GM23248 (cell line): Measurements from ENCODE around the gene ZNF646. TPM values are rescaled to one million over a fixed set of nuclear protein-coding genes. Genes with fewer than 3 reads are reported as not detected.
A peak's percentile ranks its signal among the peaks of the same experiment; 100 is the strongest.

Source experiments
- DNase-seq: peaks from one replicate; pipeline ENCODE4 v3.0.0-alpha.2; 2015
- H2AFZ ChIP-seq: fragments of 200-600 bp; sonication (generic); 2 replicates; pipeline ENCODE4 v1.6.1; 2016; ENCODE audit warnings: antibody characterized with exemption
- H3F3A ChIP-seq: fragments of 200-600 bp; sonication (generic); 2 replicates; pipeline ENCODE4 v1.6.1; 2016; ENCODE audit warnings: mild to moderate bottlenecking, antibody characterized with exemption, mixed run types; ENCODE audit not compliant: insufficient read depth
- H3K27ac ChIP-seq: fragments of 200-600 bp; sonication (generic); 2 replicates; pipeline ENCODE4 v1.5.1; 2016; ENCODE audit warnings: mild to moderate bottlenecking
- H3K27me3 ChIP-seq: fragments of 200-600 bp; sonication (generic); replicated peaks from 2 replicates; pipeline ENCODE4 v1.6.1; 2016; ENCODE audit warnings: mild to moderate bottlenecking; ENCODE audit not compliant: insufficient read depth
- H3K36me3 ChIP-seq: fragments of 200-600 bp; sonication (generic); 2 replicates; pipeline ENCODE4 v1.6.1; 2016; ENCODE audit warnings: low read depth, mild to moderate bottlenecking
- H3K4me1 ChIP-seq: fragments of 200-600 bp; sonication (generic); 2 replicates; pipeline ENCODE4 v1.6.1; 2016; ENCODE audit warnings: mild to moderate bottlenecking; ENCODE audit not compliant: insufficient read depth
- H3K4me2 ChIP-seq: fragments of 200-600 bp; sonication (generic); one replicate; pipeline ENCODE4 v1.6.1; 2016; ENCODE audit warnings: mild to moderate bottlenecking; ENCODE audit not compliant: unreplicated experiment
- H3K4me3 ChIP-seq: fragments of 200-600 bp; sonication (generic); 2 replicates; pipeline ENCODE4 v1.5.1; 2016; ENCODE audit warnings: mild to moderate bottlenecking
- H3K79me2 ChIP-seq: fragments of 200-600 bp; sonication (generic); 2 replicates; pipeline ENCODE4 v1.6.1; 2016; ENCODE audit warnings: mild to moderate bottlenecking; ENCODE audit not compliant: insufficient read depth
- H3K9ac ChIP-seq: fragments of 200-600 bp; sonication (generic); 2 replicates; pipeline ENCODE4 v1.6.1; 2016; ENCODE audit warnings: mild to moderate bottlenecking
- H3K9me2 ChIP-seq: fragments of 200-600 bp; sonication (generic); 2 replicates; pipeline ENCODE4 v1.6.1; 2016; ENCODE audit warnings: mixed run types, mild to moderate bottlenecking, moderate library complexity; ENCODE audit not compliant: insufficient read depth
- H3K9me3 ChIP-seq: fragments of 200-600 bp; sonication (generic); one replicate; pipeline ENCODE4 v1.6.1; 2017; ENCODE audit warnings: low read depth
- H4K20me1 ChIP-seq: fragments of 200-600 bp; sonication (generic); 2 replicates; pipeline ENCODE4 v1.6.0; 2016; ENCODE audit not compliant: insufficient read depth
- EZH2 ChIP-seq: fragments of 200-600 bp; sonication (generic); IDR thresholded peaks from 2 replicates; pipeline ENCODE4 v1.6.1; 2018; ENCODE audit warnings: antibody characterized with exemption, mild to moderate bottlenecking; ENCODE audit not compliant: insufficient read depth, poor library complexity, severe bottlenecking
- EZH2phosphoT487 ChIP-seq: fragments of 200-600 bp; sonication (generic); IDR thresholded peaks from 2 replicates; pipeline ENCODE4 v1.6.1; 2018; ENCODE audit warnings: antibody characterized with exemption, moderate library complexity, mild to moderate bottlenecking, low read depth; ENCODE audit not compliant: insufficient read depth
- WGBS, 2 experiments: methylation state at CpG; one replicate each; pipeline ENCODE4 v1.1.6; 2015 to 2017; ENCODE audit warnings: low lambda C conversion rate in 2 of 2, low coverage in 1 of 2; ENCODE audit errors: missing lambda C conversion rate in 2 of 2; 5-methylcytosine and 5-hydroxymethylcytosine counted together
- in situ Hi-C: fragments of 300-500 bp; cut with MboI; formaldehyde crosslinking; loops from 2 replicates; pipeline ENCODE4 v1.15.0; 2020
- polyA plus RNA-seq: library from polyadenylated mRNA; unstranded; fragments of >200 nt; fragmentation: Nextera tagmentation; extraction: Ambion mirVana; gene quantifications from 2 replicates; pipeline ENCODE4 v1.2.1, GENCODE V29; 2016
- total RNA-seq: library from RNA; depleted of rRNA; stranded (reverse); fragments of >200 nt; shearing (Covaris generic); gene quantifications from 2 replicates; pipeline ENCODE4 v1.2.3, GENCODE V29; 2014

The ZNF646 gene
- total and polyA plus RNA-seq, 2 experiments from 2014 or later, result 3.5 to 10.6 TPM

DNA sequence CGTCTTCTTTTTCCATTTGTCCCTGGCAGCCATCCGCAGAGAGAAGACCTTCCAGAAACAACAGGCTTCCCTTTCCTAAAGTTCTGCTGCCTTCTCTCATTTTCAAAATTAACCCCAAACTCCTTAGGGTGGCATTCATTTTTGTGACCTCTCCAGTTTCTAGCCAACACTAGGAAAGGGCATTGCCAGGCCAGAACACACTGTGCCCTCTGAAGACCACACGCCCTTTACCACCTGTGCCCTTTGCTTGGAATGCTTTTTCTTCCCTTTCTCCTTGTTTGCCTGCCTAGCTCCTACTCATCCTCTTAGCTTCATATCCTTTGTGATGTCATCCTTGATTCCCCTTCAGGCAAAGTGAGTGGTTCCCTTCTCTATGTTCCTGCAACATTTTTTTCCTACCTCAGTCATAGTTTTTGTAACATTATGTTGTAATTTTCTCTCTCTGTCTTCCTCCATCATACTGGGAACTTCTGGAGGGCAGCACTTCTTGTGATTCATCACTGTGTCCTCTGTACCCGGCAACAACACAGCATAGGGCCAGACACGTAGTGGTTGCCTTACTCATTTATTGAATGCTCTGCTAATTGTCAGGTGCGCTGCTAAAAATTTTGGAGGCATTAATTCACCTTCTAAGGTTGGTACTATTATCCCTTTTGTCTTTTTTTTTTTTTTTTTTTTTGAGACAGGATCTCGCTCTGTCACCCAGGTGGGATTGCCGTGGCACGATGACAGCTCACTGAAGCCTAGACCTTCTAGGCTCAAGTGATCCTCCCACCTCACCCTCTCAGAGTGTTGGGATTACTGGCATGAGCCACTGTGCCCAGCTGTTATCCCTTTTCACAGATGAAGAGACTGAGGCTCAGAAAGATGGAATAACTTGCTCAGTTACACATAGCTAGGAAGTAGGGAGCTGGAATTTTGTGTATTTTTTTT, 44.3 kb downstream of the ZNF646 start:
- in situ Hi-C loops, result no loop called here
- no peak for TF ChIP-seq EZH2phosphoT487
- TF ChIP-seq EZH2, result no peak
- H3K9me2 ChIP-seq, result no peaks in the 10 kb centered on the region
- H3K36me3 ChIP-seq, result peaks cover 22% of the 10 kb centered on the region
- peaks cover 29% of the 10 kb centered on the region for H3F3A ChIP-seq
- peak overlapping the region; percentile 39 for H2AFZ ChIP-seq
- H3K4me1 ChIP-seq, result peaks cover 13% of the 10 kb centered on the region
- H3K27ac ChIP-seq, result peak overlapping the region; percentile 99
- H3K4me2 ChIP-seq, result peak overlapping the region; percentile 93
- peak; percentile 94 for DNase-seq
- H3K79me2 ChIP-seq, result peaks cover 21% of the 10 kb centered on the region
- no peaks in the 10 kb centered on the region for H3K9me3 ChIP-seq
- WGBS, 2 experiments, result 43 to 44% methylated on average over 9 of the region's 9 CpGs
- H3K4me3 ChIP-seq, result peak overlapping the region; percentile 77
- no peaks in the 10 kb centered on the region for H3K27me3 ChIP-seq
- H3K9ac ChIP-seq, result peak overlapping the region; percentile 94
- no peaks in the 10 kb centered on the region for H4K20me1 ChIP-seq

DNA sequence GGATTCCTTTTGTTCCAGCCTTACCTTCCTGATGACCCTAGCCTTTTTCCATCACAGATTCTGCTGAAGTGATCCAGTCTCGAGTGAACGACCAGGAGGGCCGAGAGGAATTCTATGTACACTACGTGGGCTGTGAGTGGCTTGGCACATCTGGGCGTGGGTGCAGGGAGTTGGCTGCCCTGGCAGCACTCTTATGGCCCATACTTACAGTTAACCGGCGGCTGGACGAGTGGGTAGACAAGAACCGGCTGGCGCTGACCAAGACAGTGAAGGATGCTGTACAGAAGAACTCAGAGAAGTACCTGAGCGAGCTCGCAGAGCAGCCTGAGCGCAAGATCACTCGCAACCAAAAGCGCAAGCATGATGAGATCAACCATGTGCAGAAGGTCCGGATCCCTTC, 45.9 kb downstream of the ZNF646 start:
- peaks cover 30% of the 10 kb centered on the region for H3K36me3 ChIP-seq
- DNase-seq, result no peak
- no peak overlapping the region for H3K4me2 ChIP-seq
- H2AFZ ChIP-seq, result no peak overlapping the region
- no peaks in the 10 kb centered on the region for H3K9me3 ChIP-seq
- peaks cover 21% of the 10 kb centered on the region for H3K79me2 ChIP-seq
- no peak overlapping the region for H3K9ac ChIP-seq
- H4K20me1 ChIP-seq, result no peaks in the 10 kb centered on the region
- peaks cover 24% of the 10 kb centered on the region for H3F3A ChIP-seq
- no peak overlapping the region for H3K4me3 ChIP-seq
- TF ChIP-seq EZH2 (no peak), EZH2phosphoT487 (no peak)
- no peaks in the 10 kb centered on the region for H3K9me2 ChIP-seq
- WGBS, 2 experiments, result 85 to 92% methylated on average over 15 to 16 of the region's 16 CpGs
- in situ Hi-C loops, result no loop called here
- H3K27ac ChIP-seq, result 0 out of 2 replicates have a peak overlapping the region, but pooled peaks have one; percentile 99
- H3K4me1 ChIP-seq, result peaks cover 13% of the 10 kb centered on the region
- no peaks in the 10 kb centered on the region for H3K27me3 ChIP-seq

DNA sequence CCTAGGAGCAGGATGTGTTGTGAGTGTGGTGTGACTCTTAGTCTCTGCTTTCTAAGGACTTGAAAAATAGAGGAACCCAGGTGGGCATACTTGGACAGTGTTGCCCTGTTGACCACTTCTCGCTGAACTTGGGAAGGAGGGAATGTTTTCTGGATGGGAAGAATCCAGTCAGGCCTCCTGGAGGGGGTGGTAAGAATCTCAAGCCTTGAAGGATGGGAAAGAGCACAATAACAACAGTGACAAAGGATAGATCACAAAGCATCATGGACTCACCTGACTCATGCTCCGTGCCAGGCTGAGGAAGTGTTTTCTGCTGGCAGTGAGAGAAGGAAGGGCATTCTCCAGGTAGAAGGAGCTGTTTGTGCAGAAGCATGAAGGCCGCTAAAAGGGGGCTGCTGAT, 51.6 kb downstream of the ZNF646 start:
- Histone ChIP-seq H3K27ac (no peak overlapping the region), H3K27me3 (no peaks in the 10 kb centered on the region), H3K79me2 (0 out of 2 replicates have a peak, but pooled peaks cover under 1% of the 10 kb centered on the region), H3K9me3 (no peaks in the 10 kb centered on the region), H3K4me3 (no peak overlapping the region), H2AFZ (no peak overlapping the region), H3F3A (no peaks in the 10 kb centered on the region), H3K9me2 (no peaks in the 10 kb centered on the region), H3K4me2 (no peak overlapping the region), H4K20me1 (no peaks in the 10 kb centered on the region), H3K9ac (no peak overlapping the region), H3K4me1 (no peaks in the 10 kb centered on the region), H3K36me3 (peaks cover 20% of the 10 kb centered on the region)
- no peak for DNase-seq
- no peak for TF ChIP-seq EZH2phosphoT487
- TF ChIP-seq EZH2, result no peak
- WGBS, 2 experiments, result 98 to 100% methylated on average over 3 of the region's 3 CpGs
- in situ Hi-C loops, result no loop called here

DNA sequence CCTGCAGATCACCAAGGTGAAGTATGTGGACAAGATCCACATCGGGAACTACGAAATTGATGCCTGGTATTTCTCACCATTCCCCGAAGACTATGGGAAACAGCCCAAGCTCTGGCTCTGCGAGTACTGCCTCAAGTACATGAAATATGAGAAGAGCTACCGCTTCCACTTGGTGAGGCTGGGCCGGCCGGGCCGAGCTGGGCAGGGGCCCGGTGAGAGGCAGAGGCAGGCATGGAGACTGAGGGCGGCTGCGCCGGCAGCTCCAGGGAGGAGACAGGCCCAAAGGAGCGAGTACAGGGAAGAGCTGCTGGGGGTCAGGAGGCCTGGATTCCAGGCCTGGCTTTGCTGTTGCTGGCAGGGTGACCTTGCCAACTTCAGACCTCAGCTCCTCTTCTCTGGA, 53.0 kb downstream of the ZNF646 start:
- H3K9ac ChIP-seq, result no peak overlapping the region
- H3K27me3 ChIP-seq, result no peaks in the 10 kb centered on the region
- in situ Hi-C loops, result no loop called here
- H3K4me3 ChIP-seq, result no peak overlapping the region
- no peaks in the 10 kb centered on the region for H3F3A ChIP-seq
- H3K9me3 ChIP-seq, result no peaks in the 10 kb centered on the region
- H3K9me2 ChIP-seq, result no peaks in the 10 kb centered on the region
- no peaks in the 10 kb centered on the region for H4K20me1 ChIP-seq
- H3K4me1 ChIP-seq, result no peaks in the 10 kb centered on the region
- H2AFZ ChIP-seq, result no peak overlapping the region
- no peak for TF ChIP-seq EZH2
- TF ChIP-seq EZH2phosphoT487, result no peak
- no peak overlapping the region for H3K27ac ChIP-seq
- peaks cover 10% of the 10 kb centered on the region for H3K36me3 ChIP-seq
- DNase-seq, result no peak
- H3K4me2 ChIP-seq, result no peak overlapping the region
- no peaks in the 10 kb centered on the region for H3K79me2 ChIP-seq
- 95 to 96% methylated on average over 13 of the region's 13 CpGs for WGBS, 2 experiments
